HEK293 (cell line): ENCODE measurements around the gene MYO1E.

ENCODE experiments used
- CTCF ChIA-PET: fragments of 350-600 bp; formaldehyde crosslinking; extraction: SDS; loops from one replicate; lab custom pipeline; 2021; ENCODE audit warnings: antibody characterized with exemption; lab: Yijun Ruan, JAX
- POLR2A ChIA-PET: fragments of 300-600 bp; formaldehyde crosslinking; extraction: SDS; loops from one replicate; lab custom pipeline; 2020; ENCODE audit warnings: antibody characterized with exemption, inconsistent platforms; lab: Yijun Ruan, JAX
- H3K27ac ChIP-seq: fragments of 200-500 bp; sonication (Bioruptor generic); 2 replicates; pipeline ENCODE4 v1.5.1; 2014; ENCODE audit warnings: low read depth, low read length, control low read depth, inconsistent platforms; ENCODE audit errors: extremely low read depth
- H3K36me3 ChIP-seq, 2 experiments: fragments of 200-500 bp in 1 of 2; sonication (Bioruptor generic) in 1 of 2; 1 replicate in 1 of 2; 2 replicates in 1 of 2; pipeline ENCODE4 v1.5.1; 2014 to 2017; ENCODE audit warnings: inconsistent platforms in 2 of 2, low read length in 2 of 2; ENCODE audit not compliant: control insufficient read depth in 2 of 2, insufficient read depth in 1 of 2
- H3K4me1 ChIP-seq: fragments of 200-500 bp; sonication (Bioruptor generic); 2 replicates; pipeline ENCODE4 v1.5.1; 2014; ENCODE audit warnings: mild to moderate bottlenecking, low read length, inconsistent platforms; ENCODE audit not compliant: control insufficient read depth, insufficient read depth
- H3K4me3 ChIP-seq: 2 replicates; pipeline ENCODE4 v1.5.1; 2011; ENCODE audit warnings: low read depth, mild to moderate bottlenecking, control low read depth, low read length, moderate library complexity
- H3K9me3 ChIP-seq: fragments of 200-500 bp; sonication (Bioruptor generic); 2 replicates; pipeline ENCODE4 v1.5.1; 2014; ENCODE audit warnings: low read depth, low read length, inconsistent platforms; ENCODE audit not compliant: control insufficient read depth, insufficient read depth
- HOXA7 ChIP-seq: sonication (generic); formaldehyde crosslinking; IDR thresholded peaks from 2 replicates; pipeline ENCODE4 v1.8.1; 2022; ENCODE audit warnings: missing genetic modification reagents, borderline replicate concordance
- SP7 ChIP-seq: fragments of 450-650 bp; formaldehyde crosslinking; IDR thresholded peaks from 2 replicates; pipeline ENCODE4 v1.5.1; 2016; ENCODE audit warnings: missing biosample characterization, missing genetic modification characterization
- ZBTB11 ChIP-seq: fragments of 450-650 bp; formaldehyde crosslinking; conservative IDR thresholded peaks from 2 replicates; pipeline ENCODE4 v1.5.1; 2016; ENCODE audit warnings: low read depth, missing biosample characterization, missing genetic modification characterization
- ZNF114 ChIP-seq: fragments of 450-650 bp; formaldehyde crosslinking; IDR thresholded peaks from 2 replicates; pipeline ENCODE4 v1.5.0; 2017; ENCODE audit warnings: missing biosample characterization, missing genetic modification characterization
- ZNF121 ChIP-seq: fragments of 450-650 bp; formaldehyde crosslinking; IDR thresholded peaks from 2 replicates; pipeline ENCODE4 v1.5.1; 2016; ENCODE audit warnings: missing biosample characterization, missing genetic modification characterization
- ZNF146 ChIP-seq: fragments of 450-650 bp; formaldehyde crosslinking; IDR thresholded peaks from 2 replicates; pipeline ENCODE4 v1.5.1; 2016; ENCODE audit warnings: missing biosample characterization, missing genetic modification characterization
- ZNF155 ChIP-seq: fragments of 450-650 bp; formaldehyde crosslinking; IDR thresholded peaks from 2 replicates; pipeline ENCODE4 v1.5.1; 2016; ENCODE audit warnings: missing biosample characterization, missing genetic modification characterization
- ZNF19 ChIP-seq: fragments of 450-650 bp; formaldehyde crosslinking; IDR thresholded peaks from 2 replicates; pipeline ENCODE4; 2016; ENCODE audit warnings: missing biosample characterization, missing genetic modification characterization, low read depth
- ZNF280D ChIP-seq: fragments of 450-650 bp; formaldehyde crosslinking; IDR thresholded peaks from 2 replicates; pipeline ENCODE4 v1.5.1; 2016; ENCODE audit warnings: missing biosample characterization, missing genetic modification characterization
- ZNF302 ChIP-seq: fragments of 450-650 bp; formaldehyde crosslinking; IDR thresholded peaks from 2 replicates; pipeline ENCODE4 v1.5.1; 2016; ENCODE audit warnings: missing biosample characterization, missing genetic modification characterization, low read depth
- ZNF341 ChIP-seq: fragments of 450-650 bp; formaldehyde crosslinking; IDR thresholded peaks from 2 replicates; pipeline ENCODE4; 2016; ENCODE audit warnings: low read depth, missing biosample characterization, missing genetic modification characterization
- ZNF366 ChIP-seq: fragments of 450-650 bp; formaldehyde crosslinking; conservative IDR thresholded peaks from 2 replicates; pipeline ENCODE4 v1.5.1; 2016; ENCODE audit warnings: missing biosample characterization, missing genetic modification characterization
- ZNF596 ChIP-seq: fragments of 450-650 bp; IDR thresholded peaks from 2 replicates; pipeline ENCODE4 v1.5.0; 2018; ENCODE audit warnings: missing biosample characterization, mild to moderate bottlenecking, missing genetic modification characterization, moderate library complexity
- ZNF670 ChIP-seq: fragments of 450-650 bp; formaldehyde crosslinking; IDR thresholded peaks from 2 replicates; pipeline ENCODE4 v1.5.1; 2016; ENCODE audit warnings: missing biosample characterization, missing genetic modification characterization, low read depth
- ZNF837 ChIP-seq: fragments of 450-650 bp; formaldehyde crosslinking; IDR thresholded peaks from 2 replicates; pipeline ENCODE4 v1.5.1; 2016; ENCODE audit warnings: missing biosample characterization, missing genetic modification characterization
- ZSCAN5A ChIP-seq: fragments of 450-650 bp; formaldehyde crosslinking; IDR thresholded peaks from 2 replicates; pipeline ENCODE4 v1.5.1; 2016; ENCODE audit warnings: missing biosample characterization, missing genetic modification characterization
- ZXDB ChIP-seq: fragments of 450-650 bp; formaldehyde crosslinking; IDR thresholded peaks from 2 replicates; pipeline ENCODE4 v1.5.1; 2016; ENCODE audit warnings: missing biosample characterization, missing genetic modification characterization
- TF ChIP-seq, protein P1 (sequence below): fragments of 450-650 bp; formaldehyde crosslinking; conservative IDR thresholded peaks from 2 replicates; pipeline ENCODE4 v1.5.1; 2016; ENCODE audit warnings: low read depth, missing biosample characterization, missing genetic modification characterization
- TF ChIP-seq, protein P2 (sequence below): fragments of 450-650 bp; formaldehyde crosslinking; IDR thresholded peaks from 2 replicates; pipeline ENCODE4 v1.5.1; 2016; ENCODE audit warnings: missing biosample characterization, missing genetic modification characterization
- TF ChIP-seq, protein P3 (sequence below): fragments of 450-650 bp; formaldehyde crosslinking; IDR thresholded peaks from 2 replicates; pipeline ENCODE4 v1.5.1; 2016; ENCODE audit warnings: missing biosample characterization, missing genetic modification characterization

Gene MYO1E

DNA sequence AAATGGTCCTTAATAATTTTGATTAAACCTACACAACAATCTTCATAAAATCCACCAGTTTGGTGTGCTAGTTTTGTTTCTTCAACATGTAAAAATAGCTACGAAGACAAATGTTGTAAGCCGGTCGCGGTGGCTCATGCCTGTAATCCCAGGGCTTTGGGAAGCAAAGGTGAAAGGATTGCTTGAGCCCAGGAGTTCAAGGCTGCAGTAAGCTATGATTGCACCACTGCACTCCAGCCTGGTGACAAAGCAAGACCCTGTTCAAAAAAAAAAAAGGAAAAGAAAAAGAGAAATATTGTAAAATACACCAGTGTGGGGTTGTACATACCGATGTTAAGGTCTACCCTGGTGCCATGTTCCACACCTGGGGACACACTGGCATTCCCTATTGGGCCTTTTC lies 91.0 kb downstream of the MYO1E start:
- no peaks in the 10 kb centered on the region for H3K9me3 ChIP-seq
- H3K4me3 ChIP-seq, result no peak overlapping the region
- TF ChIP-seq ZNF155 (tag by site-specific recombination) (no peak), ZNF596 (tag by site-specific recombination) (no peak), ZNF19 (no peak), HOXA7 (CRISPR knock-in tag) (no peak), ZNF837 (tag by site-specific recombination) (no peak), ZNF366 (tag by site-specific recombination) (no peak), ZNF121 (no peak), ZNF114 (no peak), SP7 (tag by site-specific recombination) (no peak), ZNF146 (tag by site-specific recombination) (no peak), ZNF670 (tag by site-specific recombination) (no peak), ZXDB (tag by site-specific recombination) (no peak)
- TF ChIP-seq, protein P1, sequence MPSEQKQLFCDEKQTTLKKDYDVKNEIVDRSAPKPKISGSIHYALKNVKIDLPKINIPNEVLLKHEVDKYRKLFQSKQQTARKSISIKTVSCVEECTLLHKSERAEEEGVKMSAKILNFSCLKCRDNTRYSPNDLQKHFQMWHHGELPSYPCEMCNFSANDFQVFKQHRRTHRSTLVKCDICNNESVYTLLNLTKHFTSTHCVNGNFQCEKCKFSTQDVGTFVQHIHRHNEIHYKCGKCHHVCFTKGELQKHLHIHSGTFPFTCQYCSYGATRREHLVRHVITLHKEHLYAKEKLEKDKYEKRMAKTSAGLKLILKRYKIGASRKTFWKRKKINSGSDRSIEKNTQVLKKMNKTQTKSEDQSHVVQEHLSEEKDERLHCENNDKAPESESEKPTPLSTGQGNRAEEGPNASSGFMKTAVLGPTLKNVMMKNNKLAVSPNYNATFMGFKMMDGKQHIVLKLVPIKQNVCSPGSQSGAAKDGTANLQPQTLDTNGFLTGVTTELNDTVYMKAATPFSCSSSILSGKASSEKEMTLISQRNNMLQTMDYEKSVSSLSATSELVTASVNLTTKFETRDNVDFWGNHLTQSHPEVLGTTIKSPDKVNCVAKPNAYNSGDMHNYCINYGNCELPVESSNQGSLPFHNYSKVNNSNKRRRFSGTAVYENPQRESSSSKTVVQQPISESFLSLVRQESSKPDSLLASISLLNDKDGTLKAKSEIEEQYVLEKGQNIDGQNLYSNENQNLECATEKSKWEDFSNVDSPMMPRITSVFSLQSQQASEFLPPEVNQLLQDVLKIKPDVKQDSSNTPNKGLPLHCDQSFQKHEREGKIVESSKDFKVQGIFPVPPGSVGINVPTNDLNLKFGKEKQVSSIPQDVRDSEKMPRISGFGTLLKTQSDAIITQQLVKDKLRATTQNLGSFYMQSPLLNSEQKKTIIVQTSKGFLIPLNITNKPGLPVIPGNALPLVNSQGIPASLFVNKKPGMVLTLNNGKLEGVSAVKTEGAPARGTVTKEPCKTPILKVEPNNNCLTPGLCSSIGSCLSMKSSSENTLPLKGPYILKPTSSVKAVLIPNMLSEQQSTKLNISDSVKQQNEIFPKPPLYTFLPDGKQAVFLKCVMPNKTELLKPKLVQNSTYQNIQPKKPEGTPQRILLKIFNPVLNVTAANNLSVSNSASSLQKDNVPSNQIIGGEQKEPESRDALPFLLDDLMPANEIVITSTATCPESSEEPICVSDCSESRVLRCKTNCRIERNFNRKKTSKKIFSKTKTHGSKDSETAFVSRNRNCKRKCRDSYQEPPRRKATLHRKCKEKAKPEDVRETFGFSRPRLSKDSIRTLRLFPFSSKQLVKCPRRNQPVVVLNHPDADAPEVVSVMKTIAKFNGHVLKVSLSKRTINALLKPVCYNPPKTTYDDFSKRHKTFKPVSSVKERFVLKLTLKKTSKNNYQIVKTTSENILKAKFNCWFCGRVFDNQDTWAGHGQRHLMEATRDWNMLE, result no peak
- TF ChIP-seq, protein P2, sequence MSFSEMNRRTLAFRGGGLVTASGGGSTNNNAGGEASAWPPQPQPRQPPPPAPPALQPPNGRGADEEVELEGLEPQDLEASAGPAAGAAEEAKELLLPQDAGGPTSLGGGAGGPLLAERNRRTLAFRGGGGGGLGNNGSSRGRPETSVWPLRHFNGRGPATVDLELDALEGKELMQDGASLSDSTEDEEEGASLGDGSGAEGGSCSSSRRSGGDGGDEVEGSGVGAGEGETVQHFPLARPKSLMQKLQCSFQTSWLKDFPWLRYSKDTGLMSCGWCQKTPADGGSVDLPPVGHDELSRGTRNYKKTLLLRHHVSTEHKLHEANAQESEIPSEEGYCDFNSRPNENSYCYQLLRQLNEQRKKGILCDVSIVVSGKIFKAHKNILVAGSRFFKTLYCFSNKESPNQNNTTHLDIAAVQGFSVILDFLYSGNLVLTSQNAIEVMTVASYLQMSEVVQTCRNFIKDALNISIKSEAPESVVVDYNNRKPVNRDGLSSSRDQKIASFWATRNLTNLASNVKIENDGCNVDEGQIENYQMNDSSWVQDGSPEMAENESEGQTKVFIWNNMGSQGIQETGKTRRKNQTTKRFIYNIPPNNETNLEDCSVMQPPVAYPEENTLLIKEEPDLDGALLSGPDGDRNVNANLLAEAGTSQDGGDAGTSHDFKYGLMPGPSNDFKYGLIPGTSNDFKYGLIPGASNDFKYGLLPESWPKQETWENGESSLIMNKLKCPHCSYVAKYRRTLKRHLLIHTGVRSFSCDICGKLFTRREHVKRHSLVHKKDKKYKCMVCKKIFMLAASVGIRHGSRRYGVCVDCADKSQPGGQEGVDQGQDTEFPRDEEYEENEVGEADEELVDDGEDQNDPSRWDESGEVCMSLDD, result no peak
- TF ChIP-seq, protein P3, sequence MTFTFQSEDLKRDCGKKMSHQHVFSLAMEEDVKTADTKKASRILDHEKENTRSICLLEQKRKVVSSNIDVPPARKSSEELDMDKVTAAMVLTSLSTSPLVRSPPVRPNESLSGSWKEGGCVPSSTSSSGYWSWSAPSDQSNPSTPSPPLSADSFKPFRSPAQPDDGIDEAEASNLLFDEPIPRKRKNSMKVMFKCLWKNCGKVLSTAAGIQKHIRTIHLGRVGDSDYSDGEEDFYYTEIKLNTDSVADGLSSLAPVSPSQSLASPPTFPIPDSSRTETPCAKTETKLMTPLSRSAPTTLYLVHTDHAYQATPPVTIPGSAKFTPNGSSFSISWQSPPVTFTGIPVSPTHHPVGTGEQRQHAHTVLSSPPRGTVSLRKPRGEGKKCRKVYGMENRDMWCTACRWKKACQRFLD (tag by site-specific recombination), result no peak
- no peaks in the 10 kb centered on the region for H3K4me1 ChIP-seq
- POLR2A ChIA-PET, result no interaction called here
- CTCF ChIA-PET, result no interaction called here
- no peak overlapping the region for H3K27ac ChIP-seq
- no peaks in the 10 kb centered on the region for H3K36me3 ChIP-seq

DNA sequence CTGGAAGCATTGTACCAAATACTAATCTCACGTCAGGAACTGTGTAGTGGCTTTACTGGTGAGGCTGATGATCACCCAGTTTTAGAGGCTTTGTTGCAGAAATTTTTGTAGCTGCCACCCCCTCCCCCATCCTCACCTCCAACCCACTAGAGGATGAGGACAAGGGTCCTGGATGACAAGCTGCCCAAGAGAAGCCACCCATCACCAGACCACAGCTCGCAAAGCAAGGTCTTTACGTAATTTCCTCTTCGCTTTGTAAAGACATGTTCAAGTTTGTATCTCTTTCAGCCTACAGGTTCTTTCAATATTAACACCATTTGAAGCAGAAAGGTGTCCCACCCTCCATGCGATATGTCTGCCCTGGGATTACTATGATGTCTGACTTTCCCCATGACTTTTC lies 91.8 kb downstream of the MYO1E start:
- Histone ChIP-seq H3K4me3 (no peak overlapping the region), H3K9me3 (no peaks in the 10 kb centered on the region), H3K36me3 (no peaks in the 10 kb centered on the region), H3K27ac (no peak overlapping the region), H3K4me1 (no peaks in the 10 kb centered on the region)
- ChIA-PET POLR2A (interaction anchor here (1.0 kb wide), 1 partner anchor 92 kb away, joined by 3 read pairs; the partner anchor contains the start of gene MYO1E), CTCF (no interaction called here)
- TF ChIP-seq ZNF280D (no peak), ZSCAN5A (tag by site-specific recombination) (no peak), ZNF341 (no peak), ZBTB11 (tag by site-specific recombination) (no peak), ZNF302 (tag by site-specific recombination) (no peak)
